ENCODE results near the gene CTSO.

- TF ChIP-seq CTCF (optimal IDR thresholded peaks at IDR 0.05 in 1 of 3, IDR thresholded peaks at IDR 0.05 in 1 of 3, conservative IDR thresholded peaks at IDR 0.05 in 1 of 3; ENCODE audit: extremely low read depth in 1 of 3, insufficient read depth in 2 of 3, low read length in 3 of 3) (no peak), EZH2 (IDR thresholded peaks at IDR 0.05; ENCODE audit: low read length) (no peak)
These were observed 63.7 kb downstream of the CTSO start for GRCh38 chr4:155889946-155890345.

Data from keratinocyte (primary cell).